ENCODE data around the gene TMEM53.

The TMEM53 gene

GRCh38 chr1:44628962-44629756 is 45.1 kb downstream of the TMEM53 start:
- ATAC-seq (no peak), DNase-seq (no peak)

DNA sequence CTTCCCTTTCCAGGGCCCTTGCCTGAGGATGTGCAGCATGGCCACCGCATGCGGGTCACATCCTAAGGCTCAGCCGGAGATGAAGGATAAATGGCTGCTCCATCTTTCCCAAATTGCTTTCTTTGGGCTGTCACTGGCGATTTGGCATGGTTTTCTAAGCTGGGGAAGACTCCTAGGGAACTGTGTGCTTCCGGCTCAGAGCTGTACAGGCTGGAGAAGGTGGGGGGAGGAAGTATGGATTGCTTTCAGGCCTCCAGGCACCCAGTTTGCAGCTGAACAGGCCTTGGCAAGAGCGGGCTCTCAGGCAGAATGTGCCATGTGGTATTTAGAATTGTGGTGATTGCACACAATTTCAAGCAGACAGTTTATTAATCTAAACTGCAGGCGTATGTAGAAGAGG is 48.9 kb downstream of the TMEM53 start:
- ATAC-seq: no peak
- no peak for DNase-seq

DNA sequence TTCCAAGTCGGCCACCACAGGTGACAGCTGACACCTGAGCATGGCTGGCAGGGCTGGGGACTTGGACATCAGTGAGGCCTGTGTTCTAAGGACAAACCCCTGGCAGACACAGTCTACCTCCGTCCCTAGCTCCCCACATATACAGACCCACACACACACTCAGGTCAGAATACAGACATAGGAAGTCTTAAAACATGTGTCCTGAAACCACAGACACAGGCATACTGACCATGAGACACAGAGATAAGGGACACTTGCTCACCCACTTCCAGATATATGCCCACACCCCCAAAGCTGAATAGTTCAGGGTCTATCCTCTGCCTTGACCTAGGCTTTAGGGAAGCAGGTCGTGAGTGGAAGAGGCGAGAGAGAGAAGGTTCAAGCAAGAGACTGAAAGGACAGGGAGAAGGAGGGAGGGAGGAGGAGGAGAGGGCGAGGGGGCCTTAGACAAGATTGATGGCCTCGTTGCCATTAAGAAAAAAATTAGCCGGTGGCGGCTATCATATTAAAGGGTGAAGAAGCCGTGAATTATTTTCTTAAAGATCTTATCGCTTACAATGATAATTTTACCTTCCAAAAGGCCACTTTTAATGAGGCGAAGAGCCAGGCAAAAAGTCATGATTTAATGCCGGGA is 49.9 kb downstream of the TMEM53 start:
- ATAC-seq (no peak), DNase-seq (no peak)

GRCh38 chr1:44621841-44622286 is 52.4 kb downstream of the TMEM53 start:
- ATAC-seq (no peak), DNase-seq (no peak)

GRCh38 chr1:44620072-44620471 is 54.2 kb downstream of the TMEM53 start:
- DNase-seq: no peak
- no peak for ATAC-seq

DNA sequence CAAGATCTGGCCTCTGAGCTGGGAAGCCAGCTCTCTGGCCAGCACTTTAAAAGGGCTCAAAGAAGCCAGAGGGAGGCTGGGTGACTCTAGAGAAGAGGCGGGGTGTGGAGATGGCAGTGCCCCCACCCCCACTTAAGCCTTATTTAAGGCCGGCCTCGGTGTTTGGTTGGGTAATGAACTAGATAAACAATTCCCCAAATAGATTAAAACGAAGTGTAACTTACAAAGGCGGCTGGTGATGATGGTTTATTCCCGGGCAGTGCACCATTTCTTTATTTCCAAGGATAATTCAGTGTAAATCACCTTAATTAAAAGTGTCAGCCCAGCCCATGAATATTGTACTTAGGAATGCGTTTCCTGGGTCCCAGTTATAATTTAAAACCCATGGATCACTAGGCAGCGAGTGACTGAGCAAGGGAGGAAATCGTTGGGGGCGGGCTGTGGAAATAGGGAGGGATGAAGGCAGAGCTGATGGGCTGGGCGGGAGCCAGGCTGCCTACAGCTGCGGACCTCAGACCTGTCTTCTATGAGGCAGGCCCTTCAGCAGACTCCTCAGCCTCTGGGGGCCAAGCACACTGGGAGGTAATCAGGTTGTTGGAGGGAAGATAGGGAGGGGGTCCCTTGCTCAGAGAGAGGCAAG is 54.9 kb downstream of the TMEM53 start:
- ATAC-seq (no peak), DNase-seq (no peak)

DNA sequence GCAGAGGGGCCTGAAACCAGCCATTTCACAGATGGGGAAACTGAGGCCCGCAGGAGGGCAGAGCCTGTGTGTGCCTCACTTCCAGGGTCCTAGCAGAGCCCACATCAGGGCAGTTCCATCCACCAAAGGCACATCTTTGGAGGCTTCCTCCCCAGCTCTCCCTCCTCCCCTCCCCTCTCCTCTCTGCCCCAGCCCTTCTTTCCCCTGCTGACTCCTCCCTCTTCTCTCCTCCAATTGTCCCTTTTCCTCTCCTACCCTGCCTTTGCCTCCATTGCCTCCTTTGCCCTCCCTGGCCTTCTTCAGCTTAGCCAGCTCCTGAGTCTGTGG is 56.6 kb downstream of the TMEM53 start:
- ATAC-seq (no peak), DNase-seq (no peak)

GRCh38 chr1:44616991-44617702 is 57.1 kb downstream of the TMEM53 start:
- ATAC-seq (no peak), DNase-seq (no peak)

DNA sequence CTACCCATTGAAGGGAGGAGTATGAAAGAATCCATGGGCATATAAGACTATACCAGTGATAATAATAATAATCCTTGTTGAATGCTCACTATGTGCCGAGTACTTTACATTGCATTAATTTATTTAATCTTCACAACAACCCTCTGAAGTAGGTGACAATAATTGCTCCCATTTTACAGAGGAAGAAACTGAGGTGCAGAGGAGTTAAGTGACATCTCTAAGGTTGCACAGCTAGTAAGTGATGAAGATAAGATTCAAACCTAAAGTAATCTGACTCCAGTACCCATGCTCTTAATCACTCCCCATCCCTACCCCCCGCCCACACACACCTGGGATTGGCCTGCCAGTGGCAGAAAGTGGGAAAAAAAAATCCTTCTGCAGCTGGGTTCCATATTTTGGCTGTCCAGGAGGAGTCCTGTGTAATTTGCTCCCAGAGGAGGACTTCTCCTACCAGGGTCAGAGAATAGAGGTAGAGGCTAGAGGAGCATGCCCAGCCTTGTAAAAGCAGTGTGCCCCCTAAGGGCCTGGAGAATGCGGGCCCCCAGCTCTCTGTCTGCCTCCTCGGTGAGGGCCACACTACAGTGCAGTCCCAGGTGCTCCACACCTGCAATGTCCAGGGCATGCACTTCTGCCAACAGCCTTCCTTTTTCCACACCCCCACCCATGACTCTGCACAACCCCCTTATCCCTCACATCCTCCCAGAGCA is 57.8 kb downstream of the TMEM53 start:
- ATAC-seq: no peak

DNA sequence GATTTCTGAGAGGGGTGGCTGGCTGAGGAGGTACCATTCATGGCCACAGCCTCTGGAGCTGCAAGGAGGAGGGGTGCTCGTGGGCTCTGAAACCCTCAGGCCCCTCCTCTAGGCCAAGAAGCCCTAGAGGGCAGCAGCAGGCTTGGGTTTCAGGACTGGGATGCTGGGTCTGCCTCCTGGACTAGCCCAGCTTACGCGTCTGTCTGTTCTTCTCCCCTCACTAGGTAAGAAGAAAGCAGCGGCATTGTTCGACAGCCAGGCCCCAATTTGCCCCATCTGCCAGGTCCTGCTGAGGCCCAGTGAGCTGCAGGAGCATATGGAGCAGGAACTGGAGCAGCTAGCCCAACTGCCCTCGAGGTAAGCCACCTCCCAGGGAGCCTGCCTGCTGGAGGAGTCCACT is 60.3 kb downstream of the TMEM53 start:
- DNase-seq (no peak), ATAC-seq (no peak)

More for the DNA sequence above, 57.8 kb downstream of the TMEM53 start:
- no peak for DNase-seq

DNA sequence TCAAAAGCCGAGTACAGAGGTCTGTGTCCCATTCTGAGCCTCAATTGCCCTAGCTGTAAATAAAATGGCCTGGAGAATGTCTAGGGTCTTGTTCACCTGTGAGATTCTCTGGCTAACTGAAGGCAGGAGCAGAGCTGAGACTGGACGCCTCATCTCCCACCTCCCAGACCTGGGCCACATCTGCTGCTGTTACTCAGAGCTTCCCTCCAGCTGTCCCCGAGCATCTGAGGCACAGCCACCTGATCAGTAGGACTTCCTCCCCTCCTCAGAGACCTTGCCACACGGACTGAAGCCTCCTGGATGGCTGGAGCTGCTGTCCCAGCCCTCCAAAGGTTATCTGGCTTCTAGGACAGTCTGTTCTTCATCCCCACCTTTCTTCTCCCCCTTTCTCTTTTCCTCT is 62.4 kb downstream of the TMEM53 start:
- DNase-seq (no peak), ATAC-seq (no peak)

DNA sequence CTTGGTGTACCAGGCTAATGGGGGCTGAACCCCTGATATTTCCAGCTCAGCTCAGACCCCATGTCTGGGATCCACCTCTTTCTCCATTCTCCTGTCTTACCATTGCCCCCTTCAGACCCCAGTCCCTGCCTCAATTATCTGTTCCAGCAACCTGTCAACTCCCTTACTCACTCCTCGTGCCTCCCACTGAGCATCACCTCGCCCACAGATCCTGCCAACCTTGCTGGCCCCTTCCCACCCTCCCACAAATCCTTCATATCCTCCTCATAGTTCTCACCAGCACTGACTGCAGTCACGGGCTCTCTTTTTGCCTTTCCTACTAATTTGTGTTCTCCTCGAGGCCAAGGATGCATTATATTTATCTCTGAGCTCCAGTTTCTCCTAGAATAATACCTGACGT is 62.9 kb downstream of the TMEM53 start:
- ATAC-seq (no peak), DNase-seq (no peak)

- no peak for DNase-seq
- no peak for ATAC-seq
These were observed 63.6 kb downstream of the TMEM53 start for GRCh38 chr1:44610527-44611148.

DNA sequence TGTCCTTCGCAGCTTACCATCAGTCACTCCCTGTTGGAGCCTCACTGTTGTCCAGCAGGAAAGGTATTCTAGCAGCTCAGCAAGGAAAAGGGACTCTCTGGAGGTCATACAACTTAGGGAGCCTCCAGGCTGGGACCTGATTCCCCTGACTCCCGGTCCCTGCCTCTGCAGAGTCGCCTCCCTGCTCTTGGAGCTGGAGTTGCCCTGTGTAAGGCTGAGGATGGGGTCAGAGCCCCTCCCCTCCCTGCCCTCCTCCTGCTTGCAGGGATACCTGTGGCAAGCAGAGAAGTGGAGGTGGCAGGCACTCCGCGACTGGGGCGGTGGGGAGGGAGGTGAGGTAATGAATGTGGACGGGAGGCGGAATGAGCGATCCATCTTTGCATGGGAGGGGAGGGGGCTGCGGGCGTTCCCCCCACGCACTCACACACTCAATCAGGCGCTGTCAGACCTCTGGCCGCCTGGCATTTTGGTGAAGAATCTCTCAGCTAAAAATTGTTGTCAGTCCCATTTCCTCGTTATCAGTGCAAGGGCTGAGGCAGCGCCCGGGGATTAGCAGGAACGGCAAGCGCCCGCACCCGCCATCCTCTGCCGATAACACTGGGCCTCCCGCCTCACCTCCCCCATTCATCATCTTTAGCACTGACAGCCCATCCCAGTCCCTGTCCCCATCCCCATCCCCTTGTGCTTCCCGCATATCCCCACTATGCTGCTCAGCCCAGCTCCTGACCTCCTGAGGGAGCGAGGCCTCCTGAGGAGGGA is 64.3 kb downstream of the TMEM53 start:
- DNase-seq: no peak
- ATAC-seq: no peak

DNA sequence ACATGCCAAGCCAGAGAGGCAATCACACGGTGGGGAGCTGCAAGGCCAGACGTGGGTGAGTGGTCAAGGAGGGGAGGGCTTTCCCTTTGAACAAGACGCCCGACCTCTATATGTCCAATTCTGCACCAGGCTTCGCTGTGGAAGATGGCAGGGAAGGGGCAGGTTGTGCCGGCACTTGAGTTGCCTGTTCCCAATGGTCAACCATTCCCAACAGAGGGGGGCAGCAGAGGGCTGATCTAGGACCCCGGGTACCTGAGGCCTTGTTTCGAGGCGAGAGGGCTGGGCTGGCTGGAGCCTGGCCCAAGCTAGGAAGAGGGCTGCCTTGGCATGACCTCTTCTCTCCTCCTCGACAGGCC is 64.9 kb downstream of the TMEM53 start:
- peak; percentile 46 for DNase-seq

DNA sequence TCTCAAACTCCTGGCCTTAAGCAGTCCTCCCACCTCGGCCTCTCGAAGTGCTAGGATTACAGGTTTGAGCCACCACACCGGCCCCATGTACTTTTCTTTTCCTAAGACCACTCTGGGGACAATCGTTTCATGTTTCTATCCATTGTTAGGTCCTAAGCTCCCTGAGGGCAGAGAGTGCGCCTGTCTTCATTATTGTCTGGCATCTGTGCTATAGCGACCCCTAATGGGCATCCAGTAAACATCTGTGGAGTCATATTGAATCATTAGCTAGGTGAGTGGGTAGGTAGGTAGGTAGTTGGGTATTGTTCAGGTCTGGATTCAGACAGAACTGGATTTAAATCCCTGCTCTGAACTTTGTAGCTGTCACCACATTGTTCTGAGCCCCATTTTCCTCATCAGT is 66.1 kb downstream of the TMEM53 start:
- no peak for ATAC-seq
- DNase-seq: no peak

More for the DNA sequence above, 64.9 kb downstream of the TMEM53 start:
- peak; percentile 29 for ATAC-seq

DNA sequence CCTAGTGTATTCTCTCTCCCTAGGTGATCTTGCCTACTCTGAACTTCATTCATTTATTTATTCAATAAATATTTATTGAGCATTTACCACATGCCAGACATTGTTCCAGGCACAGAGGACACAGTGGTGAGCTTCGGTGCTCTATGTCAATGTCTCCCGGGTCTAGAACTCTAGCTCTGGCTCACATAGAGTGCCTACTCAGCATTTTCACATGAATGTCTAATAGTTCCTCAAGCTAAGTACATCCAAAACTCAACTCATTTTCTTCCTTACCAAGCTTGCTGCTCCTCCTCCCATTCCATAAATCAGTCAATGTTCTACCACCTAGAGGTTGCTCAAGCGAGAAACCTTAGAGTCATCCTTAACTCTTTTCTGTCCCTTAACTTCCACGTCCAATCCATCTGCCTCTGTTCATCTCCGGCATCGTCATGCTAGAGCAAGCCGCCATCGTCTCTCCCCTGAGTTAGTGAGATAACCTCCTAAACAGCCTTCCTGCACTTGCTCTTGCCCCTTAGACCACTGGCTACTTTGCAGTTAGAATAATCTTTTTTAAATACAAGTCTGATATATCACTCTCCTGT is 67.5 kb downstream of the TMEM53 start:
- DNase-seq: no peak
- ATAC-seq: no peak

DNA sequence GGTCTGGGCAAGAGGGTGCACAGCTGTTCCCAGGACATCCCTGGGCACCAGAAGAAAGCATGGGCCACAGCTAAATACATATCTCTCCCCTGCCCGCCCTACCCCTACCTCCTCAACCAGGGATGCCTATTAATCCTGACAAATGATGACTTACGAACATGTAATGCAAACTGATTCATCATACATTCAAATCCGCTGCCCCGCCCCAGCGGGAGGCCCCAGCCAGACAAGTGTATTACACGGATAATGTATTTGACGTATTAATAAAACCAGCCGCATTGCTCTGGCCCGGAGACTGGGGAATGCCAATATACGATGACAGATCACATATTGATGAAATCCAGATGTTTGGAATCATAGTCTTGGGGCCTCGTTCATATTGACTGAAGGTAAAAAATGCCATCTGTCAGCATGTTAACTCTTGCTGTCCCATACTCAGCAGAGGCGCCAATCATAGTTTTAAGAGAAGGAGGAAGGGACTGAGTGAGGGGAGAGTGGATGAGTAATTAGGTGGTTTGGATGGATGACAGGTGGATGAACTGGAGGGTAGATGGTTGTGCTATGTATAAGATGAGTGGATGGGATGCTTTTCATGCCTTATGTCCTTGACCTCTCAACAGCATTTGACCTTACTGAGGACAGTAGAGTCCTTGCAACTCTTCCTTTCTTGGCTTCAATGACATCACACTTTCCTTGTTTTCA is 68.2 kb downstream of the TMEM53 start:
- no peak for ATAC-seq
- no peak for DNase-seq

GRCh38 chr1:44604157-44604955 is 69.9 kb downstream of the TMEM53 start:
- DNase-seq (no peak), ATAC-seq (no peak)

Measured in stimulated activated naive CD8-positive, alpha-beta T cell treated with anti-CD3 and anti-CD28 coated beads, Interleukin-15, Interleukin-2, amounts not matched to agents 100 U/mL and 50 U/mL, for 24 hours (primary cell).